IPS-20b (cell line): Measurements from ENCODE around the gene OLFM1.

Experiments used
- H3K27ac ChIP-seq: one replicate; pipeline ENCODE4 v1.5.1; 2013; ENCODE audit warnings: low read length
- H3K27me3 ChIP-seq: 2 replicates; pipeline ENCODE4 v1.6.1; 2013; ENCODE audit warnings: mild to moderate bottlenecking, low read length, inconsistent platforms; ENCODE audit not compliant: insufficient read depth
- H3K36me3 ChIP-seq: 2 replicates; pipeline ENCODE4 v1.6.1; 2013; ENCODE audit warnings: low read depth, mild to moderate bottlenecking, inconsistent platforms, low read length, moderate library complexity; ENCODE audit not compliant: insufficient read depth
- H3K4me1 ChIP-seq: 2 replicates; pipeline ENCODE4 v1.6.1; 2013; ENCODE audit warnings: mild to moderate bottlenecking, control low read depth, inconsistent platforms, low read length, moderate library complexity; ENCODE audit not compliant: insufficient read depth
- H3K4me3 ChIP-seq: 2 replicates; pipeline ENCODE4 v1.5.1; 2013; ENCODE audit warnings: mild to moderate bottlenecking, low read length, inconsistent platforms
- H3K9ac ChIP-seq: 2 replicates; pipeline ENCODE4 v1.6.1; 2013; ENCODE audit warnings: low read depth, mild to moderate bottlenecking, inconsistent platforms, low read length, moderate library complexity
- H3K9me3 ChIP-seq: 2 replicates; pipeline ENCODE4 v1.6.1; 2013; ENCODE audit warnings: mild to moderate bottlenecking, low read depth, low read length, inconsistent platforms; ENCODE audit not compliant: insufficient read depth

OLFM1 gene

GRCh38 chr9:135134268-135135022 is 47.0 kb downstream of the OLFM1 start:
- H3K4me3 ChIP-seq: no peak overlapping the region
- no peak overlapping the region for H3K27ac ChIP-seq
- H3K27me3 ChIP-seq: no peaks in the 10 kb centered on the region
- peaks cover 15% of the 10 kb centered on the region for H3K9me3 ChIP-seq
- H3K9ac ChIP-seq: no peak overlapping the region
- H3K4me1 ChIP-seq: peaks cover 8% of the 10 kb centered on the region; the same call in 1 of the 2 replicates
- H3K36me3 ChIP-seq: no peaks in the 10 kb centered on the region

- Histone ChIP-seq H3K27me3 (no peaks in the 10 kb centered on the region), H3K9ac (no peak overlapping the region), H3K4me3 (no peak overlapping the region), H3K9me3 (peaks cover 17% of the 10 kb centered on the region), H3K4me1 (peaks cover 8% of the 10 kb centered on the region; the same call in 1 of the 2 replicates), H3K27ac (no peak overlapping the region), H3K36me3 (no peaks in the 10 kb centered on the region)
Observed at GRCh38 chr9:135135171-135135928, 47.9 kb downstream of the OLFM1 start.

GRCh38 chr9:135135929-135136315 is 48.5 kb downstream of the OLFM1 start:
- Histone ChIP-seq H3K4me1 (peaks cover 8% of the 10 kb centered on the region; the same call in 1 of the 2 replicates), H3K4me3 (no peak overlapping the region), H3K27me3 (no peaks in the 10 kb centered on the region), H3K36me3 (no peaks in the 10 kb centered on the region), H3K27ac (no peak overlapping the region), H3K9me3 (peaks cover 17% of the 10 kb centered on the region), H3K9ac (no peak overlapping the region)

GRCh38 chr9:135136481-135136880 is 49.0 kb downstream of the OLFM1 start:
- no peaks in the 10 kb centered on the region for H3K36me3 ChIP-seq
- peaks cover 8% of the 10 kb centered on the region; the same call in 1 of the 2 replicates for H3K4me1 ChIP-seq
- H3K27ac ChIP-seq: no peak overlapping the region
- peaks cover 17% of the 10 kb centered on the region for H3K9me3 ChIP-seq
- H3K27me3 ChIP-seq: no peaks in the 10 kb centered on the region
- H3K9ac ChIP-seq: no peak overlapping the region
- no peak overlapping the region for H3K4me3 ChIP-seq

- Histone ChIP-seq H3K27me3 (no peaks in the 10 kb centered on the region), H3K27ac (peak overlapping the region; percentile 16)
Observed at GRCh38 chr9:135136991-135137832, 49.7 kb downstream of the OLFM1 start.

GRCh38 chr9:135138078-135138855 is 50.8 kb downstream of the OLFM1 start:
- Histone ChIP-seq H3K27me3 (no peaks in the 10 kb centered on the region), H3K27ac (peak overlapping the region; percentile 16), H3K9ac (no peak overlapping the region), H3K9me3 (peaks cover 17% of the 10 kb centered on the region), H3K36me3 (no peaks in the 10 kb centered on the region), H3K4me1 (peaks cover 8% of the 10 kb centered on the region; the same call in 1 of the 2 replicates), H3K4me3 (no peak overlapping the region)

More at GRCh38 chr9:135136991-135137832, 49.7 kb downstream of the OLFM1 start:
- peaks cover 17% of the 10 kb centered on the region for H3K9me3 ChIP-seq
- H3K9ac ChIP-seq: peak overlapping the region; percentile 48; the same call in 1 of the 2 replicates
- no peak overlapping the region; the same call in 1 of the 2 replicates for H3K4me3 ChIP-seq
- peaks cover 8% of the 10 kb centered on the region; the same call in 1 of the 2 replicates for H3K4me1 ChIP-seq
- no peaks in the 10 kb centered on the region for H3K36me3 ChIP-seq

- peaks cover 8% of the 10 kb centered on the region; the same call in 1 of the 2 replicates for H3K4me1 ChIP-seq
- no peak overlapping the region for H3K4me3 ChIP-seq
- peaks cover 17% of the 10 kb centered on the region for H3K9me3 ChIP-seq
- no peaks in the 10 kb centered on the region for H3K36me3 ChIP-seq
- H3K9ac ChIP-seq: no peak overlapping the region
- no peak overlapping the region for H3K27ac ChIP-seq
- no peaks in the 10 kb centered on the region; the same call in 1 of the 2 replicates for H3K27me3 ChIP-seq
Observed at GRCh38 chr9:135139366-135139959, 52.0 kb downstream of the OLFM1 start.

- Histone ChIP-seq H3K9me3 (peaks cover 17% of the 10 kb centered on the region), H3K4me3 (no peak overlapping the region), H3K9ac (no peak overlapping the region), H3K4me1 (peaks cover 8% of the 10 kb centered on the region; the same call in 1 of the 2 replicates), H3K27ac (no peak overlapping the region), H3K27me3 (no peaks in the 10 kb centered on the region; the same call in 1 of the 2 replicates), H3K36me3 (no peaks in the 10 kb centered on the region)
Observed at GRCh38 chr9:135141183-135141774, 53.8 kb downstream of the OLFM1 start.

- Histone ChIP-seq H3K9me3 (no peaks in the 10 kb centered on the region), H3K4me3 (no peak overlapping the region), H3K9ac (no peak overlapping the region), H3K27ac (no peak overlapping the region), H3K36me3 (no peaks in the 10 kb centered on the region), H3K4me1 (no peaks in the 10 kb centered on the region), H3K27me3 (no peaks in the 10 kb centered on the region; the same call in 1 of the 2 replicates)
Observed at GRCh38 chr9:135144581-135145170, 57.2 kb downstream of the OLFM1 start.

- no peak overlapping the region for H3K9ac ChIP-seq
- no peak overlapping the region for H3K27ac ChIP-seq
- H3K36me3 ChIP-seq: no peaks in the 10 kb centered on the region
- H3K9me3 ChIP-seq: peaks cover under 1% of the 10 kb centered on the region; the same call in 1 of the 2 replicates
- H3K27me3 ChIP-seq: no peaks in the 10 kb centered on the region; the same call in 1 of the 2 replicates
- no peak overlapping the region for H3K4me3 ChIP-seq
- no peaks in the 10 kb centered on the region for H3K4me1 ChIP-seq
Observed at GRCh38 chr9:135145312-135145711, 57.8 kb downstream of the OLFM1 start.
